ENCODE measurements around the gene GTPBP1. TPM values are rescaled to one million over a fixed set of nuclear protein-coding genes. Genes with fewer than 3 reads are reported as not detected.

The GTPBP1 gene
- total and polyA plus RNA-seq, 2 of the 13 experiments (the other 11 are each of a cell fraction or from before 2014, with no cell fraction given): 22.3 to 27.0 TPM

DNA sequence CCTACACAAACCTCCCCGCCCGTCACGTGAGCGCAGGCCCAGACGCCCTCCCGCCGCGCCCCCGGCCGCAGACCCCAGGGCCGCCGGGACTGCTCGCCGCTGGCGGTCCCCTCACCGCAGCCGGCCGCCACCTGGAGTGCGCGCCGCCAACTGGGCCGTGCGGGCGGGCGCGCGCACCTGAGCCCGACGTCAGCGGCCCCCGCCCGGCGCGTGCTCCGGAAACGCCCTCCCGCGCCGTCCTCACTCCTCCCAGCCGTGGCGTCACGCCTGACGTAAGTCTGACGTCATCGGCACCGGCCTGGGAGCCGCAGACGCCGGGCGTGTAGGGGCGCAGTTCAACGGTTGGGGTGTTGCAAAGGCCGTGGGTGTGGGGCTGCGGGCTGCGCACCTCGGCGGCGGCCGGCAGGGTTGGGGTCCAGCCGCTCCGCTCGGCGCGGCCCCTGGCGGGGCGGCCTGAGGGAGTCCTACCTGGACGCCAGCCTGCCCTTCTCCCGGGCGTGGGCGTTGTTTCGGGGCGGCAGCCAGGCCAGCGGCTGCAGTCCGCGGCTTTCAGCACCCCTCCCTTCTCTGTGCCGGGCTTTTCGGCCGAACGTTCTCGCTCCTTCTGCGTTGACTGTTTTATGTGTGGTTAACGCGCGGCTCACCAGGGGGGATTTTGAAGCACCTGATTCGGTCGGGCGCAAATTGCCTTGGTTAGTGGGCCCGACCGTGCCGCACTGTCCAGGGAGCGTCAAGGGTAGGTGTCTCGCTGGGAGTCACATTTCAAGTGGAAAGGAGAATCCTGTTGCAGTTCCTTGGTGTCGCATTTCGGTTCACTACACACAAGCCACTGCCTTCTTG is 4.7 kb upstream of the GTPBP1 start, which contains the start of gene JOSD1 (continued):
- TF ChIP-seq, protein P1, sequence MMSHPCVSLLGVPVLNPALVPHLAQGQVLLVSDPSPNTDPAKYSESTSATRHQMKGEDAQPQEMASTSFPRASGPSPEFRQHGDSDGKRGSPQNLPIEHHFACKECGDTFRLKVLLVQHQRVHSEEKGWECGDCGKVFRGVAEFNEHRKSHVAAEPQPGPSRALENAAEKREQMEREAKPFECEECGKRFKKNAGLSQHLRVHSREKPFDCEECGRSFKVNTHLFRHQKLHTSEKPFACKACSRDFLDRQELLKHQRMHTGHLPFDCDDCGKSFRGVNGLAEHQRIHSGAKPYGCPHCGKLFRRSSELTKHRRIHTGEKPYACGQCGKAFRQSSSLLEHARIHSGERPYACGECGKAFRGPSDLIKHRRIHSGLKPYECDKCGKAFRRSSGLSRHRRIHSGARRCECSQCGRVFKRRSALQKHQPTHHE (CRISPR knock-in tag; IDR thresholded peaks at IDR 0.05; ENCODE audit: borderline replicate concordance): no peak
- TF ChIP-seq NONO (IDR thresholded peaks at IDR 0.05) (no peak), NONO (CRISPR knock-in tag; conservative IDR thresholded peaks at IDR 0.05) (peak; percentile 93), FLYWCH1 (CRISPR knock-in tag; IDR thresholded peaks at IDR 0.05) (peak; percentile 25; the same call in 1 of the 2 replicates), ZNF605 (CRISPR knock-in tag; IDR thresholded peaks at IDR 0.05) (peak; percentile 63), ZSCAN21 (CRISPR knock-in tag; IDR thresholded peaks at IDR 0.05; ENCODE audit: borderline replicate concordance) (peak; percentile 86), ZNF772 (CRISPR knock-in tag; IDR thresholded peaks at IDR 0.05) (peak; percentile 15; the same call in 1 of the 2 replicates), ETV5 (CRISPR knock-in tag; IDR thresholded peaks at IDR 0.05; ENCODE audit: borderline replicate concordance) (peak; percentile 89), PHB2 (IDR thresholded peaks at IDR 0.05; ENCODE audit: partially characterized antibody) (no peak), KAT8 (CRISPR knock-in tag; IDR thresholded peaks at IDR 0.05) (peak; percentile 59; the same call in 1 of the 2 replicates)
- TF ChIP-seq, protein P2, sequence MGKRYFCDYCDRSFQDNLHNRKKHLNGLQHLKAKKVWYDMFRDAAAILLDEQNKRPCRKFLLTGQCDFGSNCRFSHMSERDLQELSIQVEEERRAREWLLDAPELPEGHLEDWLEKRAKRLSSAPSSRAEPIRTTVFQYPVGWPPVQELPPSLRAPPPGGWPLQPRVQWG (CRISPR knock-in tag; IDR thresholded peaks at IDR 0.05; ENCODE audit: borderline replicate concordance, low read depth): no peak
- TF ChIP-seq, protein P3, sequence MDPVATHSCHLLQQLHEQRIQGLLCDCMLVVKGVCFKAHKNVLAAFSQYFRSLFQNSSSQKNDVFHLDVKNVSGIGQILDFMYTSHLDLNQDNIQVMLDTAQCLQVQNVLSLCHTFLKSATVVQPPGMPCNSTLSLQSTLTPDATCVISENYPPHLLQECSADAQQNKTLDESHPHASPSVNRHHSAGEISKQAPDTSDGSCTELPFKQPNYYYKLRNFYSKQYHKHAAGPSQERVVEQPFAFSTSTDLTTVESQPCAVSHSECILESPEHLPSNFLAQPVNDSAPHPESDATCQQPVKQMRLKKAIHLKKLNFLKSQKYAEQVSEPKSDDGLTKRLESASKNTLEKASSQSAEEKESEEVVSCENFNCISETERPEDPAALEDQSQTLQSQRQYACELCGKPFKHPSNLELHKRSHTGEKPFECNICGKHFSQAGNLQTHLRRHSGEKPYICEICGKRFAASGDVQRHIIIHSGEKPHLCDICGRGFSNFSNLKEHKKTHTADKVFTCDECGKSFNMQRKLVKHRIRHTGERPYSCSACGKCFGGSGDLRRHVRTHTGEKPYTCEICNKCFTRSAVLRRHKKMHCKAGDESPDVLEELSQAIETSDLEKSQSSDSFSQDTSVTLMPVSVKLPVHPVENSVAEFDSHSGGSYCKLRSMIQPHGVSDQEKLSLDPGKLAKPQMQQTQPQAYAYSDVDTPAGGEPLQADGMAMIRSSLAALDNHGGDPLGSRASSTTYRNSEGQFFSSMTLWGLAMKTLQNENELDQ (CRISPR knock-in tag; IDR thresholded peaks at IDR 0.05; ENCODE audit: borderline replicate concordance): no peak
- TF ChIP-seq, protein P4, sequence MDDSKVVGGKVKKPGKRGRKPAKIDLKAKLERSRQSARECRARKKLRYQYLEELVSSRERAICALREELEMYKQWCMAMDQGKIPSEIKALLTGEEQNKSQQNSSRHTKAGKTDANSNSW (CRISPR knock-in tag; IDR thresholded peaks at IDR 0.05; ENCODE audit: borderline replicate concordance): no peak
- TF ChIP-seq, protein P5, sequence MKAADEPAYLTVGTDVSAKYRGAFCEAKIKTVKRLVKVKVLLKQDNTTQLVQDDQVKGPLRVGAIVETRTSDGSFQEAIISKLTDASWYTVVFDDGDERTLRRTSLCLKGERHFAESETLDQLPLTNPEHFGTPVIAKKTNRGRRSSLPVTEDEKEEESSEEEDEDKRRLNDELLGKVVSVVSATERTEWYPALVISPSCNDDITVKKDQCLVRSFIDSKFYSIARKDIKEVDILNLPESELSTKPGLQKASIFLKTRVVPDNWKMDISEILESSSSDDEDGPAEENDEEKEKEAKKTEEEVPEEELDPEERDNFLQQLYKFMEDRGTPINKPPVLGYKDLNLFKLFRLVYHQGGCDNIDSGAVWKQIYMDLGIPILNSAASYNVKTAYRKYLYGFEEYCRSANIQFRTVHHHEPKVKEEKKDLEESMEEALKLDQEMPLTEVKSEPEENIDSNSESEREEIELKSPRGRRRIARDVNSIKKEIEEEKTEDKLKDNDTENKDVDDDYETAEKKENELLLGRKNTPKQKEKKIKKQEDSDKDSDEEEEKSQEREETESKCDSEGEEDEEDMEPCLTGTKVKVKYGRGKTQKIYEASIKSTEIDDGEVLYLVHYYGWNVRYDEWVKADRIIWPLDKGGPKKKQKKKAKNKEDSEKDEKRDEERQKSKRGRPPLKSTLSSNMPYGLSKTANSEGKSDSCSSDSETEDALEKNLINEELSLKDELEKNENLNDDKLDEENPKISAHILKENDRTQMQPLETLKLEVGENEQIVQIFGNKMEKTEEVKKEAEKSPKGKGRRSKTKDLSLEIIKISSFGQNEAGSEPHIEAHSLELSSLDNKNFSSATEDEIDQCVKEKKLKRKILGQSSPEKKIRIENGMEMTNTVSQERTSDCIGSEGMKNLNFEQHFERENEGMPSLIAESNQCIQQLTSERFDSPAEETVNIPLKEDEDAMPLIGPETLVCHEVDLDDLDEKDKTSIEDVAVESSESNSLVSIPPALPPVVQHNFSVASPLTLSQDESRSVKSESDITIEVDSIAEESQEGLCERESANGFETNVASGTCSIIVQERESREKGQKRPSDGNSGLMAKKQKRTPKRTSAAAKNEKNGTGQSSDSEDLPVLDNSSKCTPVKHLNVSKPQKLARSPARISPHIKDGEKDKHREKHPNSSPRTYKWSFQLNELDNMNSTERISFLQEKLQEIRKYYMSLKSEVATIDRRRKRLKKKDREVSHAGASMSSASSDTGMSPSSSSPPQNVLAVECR (CRISPR knock-in tag; IDR thresholded peaks at IDR 0.05; ENCODE audit: borderline replicate concordance): peak; percentile 90; the same call in 1 of the 2 replicates
- TF ChIP-seq, protein P6, sequence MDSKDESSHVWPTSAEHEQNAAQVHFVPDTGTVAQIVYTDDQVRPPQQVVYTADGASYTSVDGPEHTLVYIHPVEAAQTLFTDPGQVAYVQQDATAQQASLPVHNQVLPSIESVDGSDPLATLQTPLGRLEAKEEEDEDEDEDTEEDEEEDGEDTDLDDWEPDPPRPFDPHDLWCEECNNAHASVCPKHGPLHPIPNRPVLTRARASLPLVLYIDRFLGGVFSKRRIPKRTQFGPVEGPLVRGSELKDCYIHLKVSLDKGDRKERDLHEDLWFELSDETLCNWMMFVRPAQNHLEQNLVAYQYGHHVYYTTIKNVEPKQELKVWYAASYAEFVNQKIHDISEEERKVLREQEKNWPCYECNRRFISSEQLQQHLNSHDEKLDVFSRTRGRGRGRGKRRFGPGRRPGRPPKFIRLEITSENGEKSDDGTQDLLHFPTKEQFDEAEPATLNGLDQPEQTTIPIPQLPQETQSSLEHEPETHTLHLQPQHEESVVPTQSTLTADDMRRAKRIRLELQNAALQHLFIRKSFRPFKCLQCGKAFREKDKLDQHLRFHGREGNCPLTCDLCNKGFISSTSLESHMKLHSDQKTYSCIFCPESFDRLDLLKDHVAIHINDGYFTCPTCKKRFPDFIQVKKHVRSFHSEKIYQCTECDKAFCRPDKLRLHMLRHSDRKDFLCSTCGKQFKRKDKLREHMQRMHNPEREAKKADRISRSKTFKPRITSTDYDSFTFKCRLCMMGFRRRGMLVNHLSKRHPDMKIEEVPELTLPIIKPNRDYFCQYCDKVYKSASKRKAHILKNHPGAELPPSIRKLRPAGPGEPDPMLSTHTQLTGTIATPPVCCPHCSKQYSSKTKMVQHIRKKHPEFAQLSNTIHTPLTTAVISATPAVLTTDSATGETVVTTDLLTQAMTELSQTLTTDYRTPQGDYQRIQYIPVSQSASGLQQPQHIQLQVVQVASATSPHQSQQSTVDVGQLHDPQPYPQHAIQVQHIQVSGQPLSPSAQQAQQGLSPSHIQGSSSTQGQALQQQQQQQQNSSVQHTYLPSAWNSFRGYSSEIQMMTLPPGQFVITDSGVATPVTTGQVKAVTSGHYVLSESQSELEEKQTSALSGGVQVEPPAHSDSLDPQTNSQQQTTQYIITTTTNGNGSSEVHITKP (CRISPR knock-in tag; IDR thresholded peaks at IDR 0.05; ENCODE audit: low read depth): 0 out of 2 replicates have a peak, but pooled peaks have one; percentile 23
